ENCODE measurements around the gene MROH2A.

Gene MROH2A

GRCh38 chr2:233816334-233816733 lies 38.2 kb downstream of the MROH2A start:
- no peak for DNase-seq (ENCODE audit: low read depth)
- H3K4me3 ChIP-seq (ENCODE audit: low read depth, low read length): no peak overlapping the region
- TF ChIP-seq, protein P1, sequence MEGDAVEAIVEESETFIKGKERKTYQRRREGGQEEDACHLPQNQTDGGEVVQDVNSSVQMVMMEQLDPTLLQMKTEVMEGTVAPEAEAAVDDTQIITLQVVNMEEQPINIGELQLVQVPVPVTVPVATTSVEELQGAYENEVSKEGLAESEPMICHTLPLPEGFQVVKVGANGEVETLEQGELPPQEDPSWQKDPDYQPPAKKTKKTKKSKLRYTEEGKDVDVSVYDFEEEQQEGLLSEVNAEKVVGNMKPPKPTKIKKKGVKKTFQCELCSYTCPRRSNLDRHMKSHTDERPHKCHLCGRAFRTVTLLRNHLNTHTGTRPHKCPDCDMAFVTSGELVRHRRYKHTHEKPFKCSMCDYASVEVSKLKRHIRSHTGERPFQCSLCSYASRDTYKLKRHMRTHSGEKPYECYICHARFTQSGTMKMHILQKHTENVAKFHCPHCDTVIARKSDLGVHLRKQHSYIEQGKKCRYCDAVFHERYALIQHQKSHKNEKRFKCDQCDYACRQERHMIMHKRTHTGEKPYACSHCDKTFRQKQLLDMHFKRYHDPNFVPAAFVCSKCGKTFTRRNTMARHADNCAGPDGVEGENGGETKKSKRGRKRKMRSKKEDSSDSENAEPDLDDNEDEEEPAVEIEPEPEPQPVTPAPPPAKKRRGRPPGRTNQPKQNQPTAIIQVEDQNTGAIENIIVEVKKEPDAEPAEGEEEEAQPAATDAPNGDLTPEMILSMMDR (conservative IDR thresholded peaks at IDR 0.05; ENCODE audit: low read depth, low read length): no peak

DNA sequence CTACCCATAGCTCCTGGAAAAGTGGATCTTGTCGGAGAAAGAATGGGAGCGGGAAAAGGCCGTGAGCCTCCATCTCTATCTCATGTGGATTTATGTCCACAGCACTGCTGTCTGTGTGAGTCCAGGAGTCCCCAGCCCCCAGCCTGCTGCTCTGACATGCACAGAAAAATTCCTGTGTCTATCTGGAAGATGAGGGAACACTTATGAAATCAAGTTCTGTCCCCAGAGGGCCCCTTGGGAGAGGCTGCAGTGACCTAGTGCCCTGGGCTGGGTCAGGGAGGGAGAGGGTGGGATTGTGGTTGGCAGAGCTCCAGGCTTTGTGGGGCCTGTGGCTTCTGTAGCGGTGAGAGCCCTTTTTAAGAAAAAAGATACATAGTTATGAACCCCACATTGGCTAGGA lies 38.6 kb downstream of the MROH2A start:
- no peak for DNase-seq (ENCODE audit: low read depth)
- TF ChIP-seq, protein P1 (conservative IDR thresholded peaks at IDR 0.05; ENCODE audit: low read depth, low read length): no peak
- H3K4me3 ChIP-seq (ENCODE audit: low read depth, low read length): no peak overlapping the region

- TF ChIP-seq, protein P1 (conservative IDR thresholded peaks at IDR 0.05; ENCODE audit: low read depth, low read length): no peak
- no peak overlapping the region for H3K4me3 ChIP-seq (ENCODE audit: low read depth, low read length)
- DNase-seq (ENCODE audit: low read depth): no peak
These were observed 39.3 kb downstream of the MROH2A start for GRCh38 chr2:233817361-233817911.

GRCh38 chr2:233817995-233818638 lies 40.0 kb downstream of the MROH2A start:
- DNase-seq (ENCODE audit: low read depth): no peak
- TF ChIP-seq, protein P1 (conservative IDR thresholded peaks at IDR 0.05; ENCODE audit: low read depth, low read length): no peak
- no peak overlapping the region for H3K4me3 ChIP-seq (ENCODE audit: low read depth, low read length)

GRCh38 chr2:233818639-233819621 lies 40.8 kb downstream of the MROH2A start:
- DNase-seq (ENCODE audit: low read depth): no peak
- TF ChIP-seq, protein P1 (conservative IDR thresholded peaks at IDR 0.05; ENCODE audit: low read depth, low read length): no peak
- no peak overlapping the region for H3K4me3 ChIP-seq (ENCODE audit: low read depth, low read length)

- H3K4me3 ChIP-seq (ENCODE audit: low read depth, low read length): no peak overlapping the region
- TF ChIP-seq, protein P1 (conservative IDR thresholded peaks at IDR 0.05; ENCODE audit: low read depth, low read length): no peak
- DNase-seq (ENCODE audit: low read depth): no peak
These were observed 42.0 kb downstream of the MROH2A start for GRCh38 chr2:233819884-233820773.

Measured in choroid plexus epithelial cell (primary cell).